ENCODE measurements around the gene PDE8A. TPM values are rescaled to one million over a fixed set of nuclear protein-coding genes. Genes with fewer than 3 reads are reported as not detected.

The PDE8A gene, protein sequence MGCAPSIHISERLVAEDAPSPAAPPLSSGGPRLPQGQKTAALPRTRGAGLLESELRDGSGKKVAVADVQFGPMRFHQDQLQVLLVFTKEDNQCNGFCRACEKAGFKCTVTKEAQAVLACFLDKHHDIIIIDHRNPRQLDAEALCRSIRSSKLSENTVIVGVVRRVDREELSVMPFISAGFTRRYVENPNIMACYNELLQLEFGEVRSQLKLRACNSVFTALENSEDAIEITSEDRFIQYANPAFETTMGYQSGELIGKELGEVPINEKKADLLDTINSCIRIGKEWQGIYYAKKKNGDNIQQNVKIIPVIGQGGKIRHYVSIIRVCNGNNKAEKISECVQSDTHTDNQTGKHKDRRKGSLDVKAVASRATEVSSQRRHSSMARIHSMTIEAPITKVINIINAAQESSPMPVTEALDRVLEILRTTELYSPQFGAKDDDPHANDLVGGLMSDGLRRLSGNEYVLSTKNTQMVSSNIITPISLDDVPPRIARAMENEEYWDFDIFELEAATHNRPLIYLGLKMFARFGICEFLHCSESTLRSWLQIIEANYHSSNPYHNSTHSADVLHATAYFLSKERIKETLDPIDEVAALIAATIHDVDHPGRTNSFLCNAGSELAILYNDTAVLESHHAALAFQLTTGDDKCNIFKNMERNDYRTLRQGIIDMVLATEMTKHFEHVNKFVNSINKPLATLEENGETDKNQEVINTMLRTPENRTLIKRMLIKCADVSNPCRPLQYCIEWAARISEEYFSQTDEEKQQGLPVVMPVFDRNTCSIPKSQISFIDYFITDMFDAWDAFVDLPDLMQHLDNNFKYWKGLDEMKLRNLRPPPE
- total RNA-seq (2014; rRNA removed; shearing (Covaris generic)), result 39.7 and 44.6 TPM in 2 replicates
- 55.3 and 74.6 TPM in 2 replicates for polyA plus RNA-seq (2014; cell fraction: nucleus; rRNA removed)

GRCh38 chr15:84981711-84982300, at the start of gene PDE8A:
PDE8A (plus strand) TSS chr15:84981856; CDS start chr15:84982163, 307 bp downstream.
- no peak for DNase-seq (ENCODE audit: extremely low read depth, low read depth)

GRCh38 chr15:84934942-84935729, 46.5 kb upstream of the PDE8A start:
- DNase-seq (ENCODE audit: extremely low read depth, low read depth), result no peak

GRCh38 chr15:84937144-84937543, 44.5 kb upstream of the PDE8A start:
- no peak for DNase-seq (ENCODE audit: extremely low read depth, low read depth)

GRCh38 chr15:84938726-84939125, 42.9 kb upstream of the PDE8A start:
- no peak for DNase-seq (ENCODE audit: extremely low read depth, low read depth)

GRCh38 chr15:84940399-84940798, 41.3 kb upstream of the PDE8A start:
- DNase-seq (ENCODE audit: extremely low read depth, low read depth), result no peak

- DNase-seq (ENCODE audit: extremely low read depth, low read depth), result no peak
Measured at GRCh38 chr15:84942456-84942855, 39.2 kb upstream of the PDE8A start.

GRCh38 chr15:84944311-84944710, 37.3 kb upstream of the PDE8A start:
- DNase-seq (ENCODE audit: extremely low read depth, low read depth), result no peak

DNA sequence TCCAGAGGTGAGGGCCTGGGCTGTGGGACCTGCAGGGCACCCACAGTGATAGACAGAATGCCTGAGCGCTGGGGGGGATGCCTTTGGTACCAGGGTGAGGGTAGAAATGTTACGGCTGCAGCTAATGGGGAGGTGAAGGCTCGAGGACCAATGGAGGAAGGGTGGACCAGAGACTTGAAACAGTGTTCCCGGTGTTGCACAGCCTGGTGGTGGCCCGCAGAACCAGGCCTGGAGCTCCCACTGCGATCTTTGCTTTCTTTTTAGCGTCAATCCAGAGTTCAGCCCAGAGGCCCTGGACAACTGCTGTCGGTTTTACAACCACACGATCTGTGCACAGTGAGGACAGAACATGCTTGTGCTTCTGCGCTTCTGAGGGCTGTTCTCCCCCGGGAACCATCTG, 36.8 kb upstream of the PDE8A start:
- no peak for DNase-seq (ENCODE audit: extremely low read depth, low read depth)

- DNase-seq (ENCODE audit: extremely low read depth, low read depth), result no peak
Measured at GRCh38 chr15:84946772-84947489, 34.7 kb upstream of the PDE8A start.

DNA sequence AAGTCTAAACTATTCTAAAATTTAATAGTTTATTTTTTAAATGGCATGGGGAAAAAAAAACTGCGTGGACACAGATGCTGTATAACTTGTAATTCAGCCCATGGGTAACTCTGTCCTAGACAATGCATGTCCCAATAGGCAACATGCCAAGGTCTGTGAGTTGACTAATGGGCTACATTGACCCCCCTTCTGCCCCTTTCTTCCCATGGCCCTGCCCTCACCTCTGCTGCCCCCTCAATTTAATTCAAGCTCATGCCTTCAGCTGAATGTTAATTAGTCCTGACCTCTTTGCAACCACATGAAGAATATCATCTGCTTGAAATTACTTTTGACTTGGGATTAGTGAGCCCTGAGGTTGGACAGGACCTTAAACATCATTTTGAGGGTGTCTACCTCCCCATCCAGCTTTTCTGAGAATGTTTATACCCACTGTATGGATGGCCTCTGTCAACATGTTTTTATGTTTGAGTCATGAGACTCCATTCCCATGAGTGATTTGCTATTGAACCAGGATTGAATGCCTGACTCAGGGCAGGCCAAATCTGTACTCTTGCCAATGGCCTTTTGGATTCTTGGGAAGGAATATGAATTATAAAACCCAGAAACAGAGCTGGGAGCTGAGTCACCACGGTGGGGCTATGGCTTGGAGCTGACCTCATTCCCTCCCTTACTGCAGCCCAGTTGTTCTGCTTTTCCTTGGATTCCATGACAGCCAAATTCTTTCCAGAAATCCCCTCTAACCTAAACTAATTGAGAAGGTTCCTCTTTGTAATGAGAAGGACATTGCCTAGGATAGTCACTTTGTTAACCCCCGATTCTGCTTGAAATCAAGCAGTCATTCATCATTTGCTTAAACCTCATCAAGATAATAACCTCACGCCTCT, 33.5 kb upstream of the PDE8A start:
- DNase-seq (ENCODE audit: extremely low read depth, low read depth), result no peak

- no peak for DNase-seq (ENCODE audit: extremely low read depth, low read depth)
Measured at GRCh38 chr15:84949043-84949442, 32.6 kb upstream of the PDE8A start.

GRCh38 chr15:84949845-84950569, 31.6 kb upstream of the PDE8A start:
- no peak for DNase-seq (ENCODE audit: extremely low read depth, low read depth)

GRCh38 chr15:84950570-84951111, 31.0 kb upstream of the PDE8A start:
- no peak for DNase-seq (ENCODE audit: extremely low read depth, low read depth)

GRCh38 chr15:84951736-84952135, 29.9 kb upstream of the PDE8A start:
- no peak for DNase-seq (ENCODE audit: extremely low read depth, low read depth)

- DNase-seq (ENCODE audit: extremely low read depth, low read depth), result no peak
Measured at GRCh38 chr15:84953136-84953535, 28.5 kb upstream of the PDE8A start.

- no peak for DNase-seq (ENCODE audit: extremely low read depth, low read depth)
Measured at GRCh38 chr15:84953726-84954125, 27.9 kb upstream of the PDE8A start.

- peak; percentile 78 for DNase-seq (ENCODE audit: extremely low read depth, low read depth)
Measured at GRCh38 chr15:84955089-84955848, 26.4 kb upstream of the PDE8A start.

Measured in NCI-H460 (cell line).